Measurements from ENCODE around the gene PDCL2. TPM values are rescaled to one million over a fixed set of nuclear protein-coding genes. Genes with fewer than 3 reads are reported as not detected.

Gene PDCL2
- total and polyA plus RNA-seq, 9 of the 15 experiments (the other 6 are each of a cell fraction or from before 2014, with no cell fraction given), result 0.62 to 2.5 (median 1.2) TPM

DNA sequence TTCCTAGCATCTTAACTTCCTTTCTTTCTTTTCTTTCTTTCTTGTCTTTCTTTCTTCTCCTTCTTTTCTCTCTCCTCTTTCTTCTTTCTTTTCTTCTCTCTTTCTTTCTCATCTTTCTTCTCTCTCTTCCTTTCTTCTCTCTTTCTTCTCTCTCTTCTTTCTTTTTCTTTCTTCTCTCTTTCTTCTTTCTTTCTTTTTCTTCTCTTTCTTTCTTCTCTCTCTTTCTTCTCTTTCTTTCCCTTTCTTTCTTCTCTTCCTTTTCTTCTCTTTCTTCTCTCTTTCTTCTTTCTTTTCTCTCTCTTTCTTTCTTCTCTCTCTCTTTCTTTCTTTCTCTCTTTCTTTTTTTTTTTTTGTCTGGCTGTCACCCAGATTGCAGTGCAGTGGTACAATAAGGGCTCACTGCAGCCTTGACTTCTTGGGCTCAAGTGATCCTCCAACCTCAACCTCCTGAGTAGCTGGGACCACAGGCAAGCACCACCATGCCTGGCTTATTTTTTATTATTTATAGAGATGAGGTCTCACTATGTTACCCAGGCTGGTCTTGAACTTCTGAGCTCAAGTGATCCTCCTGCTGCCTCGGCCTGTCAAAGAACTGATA lies 26.6 kb upstream of the PDCL2 start (continued):
- peak; percentile 100 for TF ChIP-seq ZNF512 (tag; IDR thresholded peaks at IDR 0.05)
- TF ChIP-seq, protein P1, sequence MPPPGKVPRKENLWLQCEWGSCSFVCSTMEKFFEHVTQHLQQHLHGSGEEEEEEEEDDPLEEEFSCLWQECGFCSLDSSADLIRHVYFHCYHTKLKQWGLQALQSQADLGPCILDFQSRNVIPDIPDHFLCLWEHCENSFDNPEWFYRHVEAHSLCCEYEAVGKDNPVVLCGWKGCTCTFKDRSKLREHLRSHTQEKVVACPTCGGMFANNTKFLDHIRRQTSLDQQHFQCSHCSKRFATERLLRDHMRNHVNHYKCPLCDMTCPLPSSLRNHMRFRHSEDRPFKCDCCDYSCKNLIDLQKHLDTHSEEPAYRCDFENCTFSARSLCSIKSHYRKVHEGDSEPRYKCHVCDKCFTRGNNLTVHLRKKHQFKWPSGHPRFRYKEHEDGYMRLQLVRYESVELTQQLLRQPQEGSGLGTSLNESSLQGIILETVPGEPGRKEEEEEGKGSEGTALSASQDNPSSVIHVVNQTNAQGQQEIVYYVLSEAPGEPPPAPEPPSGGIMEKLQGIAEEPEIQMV (tag; conservative IDR thresholded peaks at IDR 0.05; ENCODE audit: low read depth), result peak; percentile 71
- TF ChIP-seq, protein P2, sequence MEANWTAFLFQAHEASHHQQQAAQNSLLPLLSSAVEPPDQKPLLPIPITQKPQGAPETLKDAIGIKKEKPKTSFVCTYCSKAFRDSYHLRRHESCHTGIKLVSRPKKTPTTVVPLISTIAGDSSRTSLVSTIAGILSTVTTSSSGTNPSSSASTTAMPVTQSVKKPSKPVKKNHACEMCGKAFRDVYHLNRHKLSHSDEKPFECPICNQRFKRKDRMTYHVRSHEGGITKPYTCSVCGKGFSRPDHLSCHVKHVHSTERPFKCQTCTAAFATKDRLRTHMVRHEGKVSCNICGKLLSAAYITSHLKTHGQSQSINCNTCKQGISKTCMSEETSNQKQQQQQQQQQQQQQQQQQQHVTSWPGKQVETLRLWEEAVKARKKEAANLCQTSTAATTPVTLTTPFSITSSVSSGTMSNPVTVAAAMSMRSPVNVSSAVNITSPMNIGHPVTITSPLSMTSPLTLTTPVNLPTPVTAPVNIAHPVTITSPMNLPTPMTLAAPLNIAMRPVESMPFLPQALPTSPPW (CRISPR knock-in tag; IDR thresholded peaks at IDR 0.05), result no peak
- TF ChIP-seq ZBTB5 (IDR thresholded peaks at IDR 0.05), result peak; percentile 58; the same call in 1 of the 2 replicates
- peak in 1 of 2 experiments; percentile 70; a peak in 1 of 4 replicates for TF ChIP-seq CSDE1 (IDR thresholded peaks at IDR 0.05)
- TF ChIP-seq, protein P3, sequence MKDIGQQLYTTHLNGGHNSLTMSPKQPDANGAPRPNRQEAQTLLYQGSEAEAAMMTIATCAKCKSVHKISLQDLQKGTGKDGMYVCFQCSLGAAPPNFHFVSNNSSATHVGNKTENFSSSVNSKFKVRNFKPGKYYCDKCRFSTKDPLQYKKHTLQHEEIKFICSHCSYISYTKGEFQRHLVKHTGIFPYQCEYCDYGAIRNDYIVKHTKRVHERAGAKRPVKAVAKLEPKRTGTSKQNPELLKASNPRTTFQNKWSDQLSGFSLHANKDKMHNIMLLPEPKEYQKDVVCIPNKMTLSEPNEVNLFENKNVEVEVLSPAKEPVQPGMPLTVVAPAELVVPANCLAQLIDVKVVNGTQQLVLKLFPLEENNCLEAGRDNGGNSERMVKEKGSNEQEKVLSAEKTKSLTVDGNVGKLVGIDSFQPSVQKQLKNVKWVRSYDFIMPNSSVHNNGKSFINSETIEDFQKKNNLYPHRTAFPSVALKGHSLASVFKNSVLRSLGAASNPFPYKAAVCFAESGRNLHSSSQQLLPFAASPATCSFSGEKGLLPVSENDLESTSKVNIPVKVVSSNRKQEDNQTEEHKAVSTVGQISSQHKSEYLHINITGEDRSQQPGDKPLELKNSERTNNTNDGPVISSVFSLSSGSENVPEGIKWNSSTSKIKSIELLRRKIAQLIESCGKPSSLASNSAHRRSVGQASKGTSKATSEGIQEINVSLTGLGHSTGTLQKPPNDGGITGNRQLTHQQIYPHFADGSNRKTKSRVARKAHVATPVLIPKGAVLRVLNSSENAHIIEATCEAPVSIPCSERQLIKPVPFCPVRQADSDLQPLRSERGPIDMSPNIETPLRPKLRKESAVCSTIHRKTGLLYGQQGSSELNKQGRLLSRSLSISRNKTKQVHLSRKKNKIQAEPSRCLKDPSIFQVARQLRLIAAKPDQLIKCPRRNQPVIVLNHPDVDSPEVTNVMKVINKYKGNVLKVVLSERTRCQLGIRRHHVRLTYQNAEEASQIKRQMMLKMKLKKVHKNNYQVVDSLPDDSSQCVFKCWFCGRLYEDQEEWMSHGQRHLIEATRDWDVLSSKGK (CRISPR knock-in tag; IDR thresholded peaks at IDR 0.05), result no peak
- TF ChIP-seq MIER1 (IDR thresholded peaks at IDR 0.05; ENCODE audit: low read depth), result 0 out of 2 replicates have a peak, but pooled peaks have one; percentile 67
- TF ChIP-seq SMARCE1 (IDR thresholded peaks at IDR 0.05), result peak; percentile 25; the same call in 1 of the 2 replicates
- TF ChIP-seq SMARCA5 (IDR thresholded peaks at IDR 0.05), result peak; percentile 57
- TF ChIP-seq NONO (IDR thresholded peaks at IDR 0.05; ENCODE audit: low read depth in 2 of 2, low read length in 1 of 2), result no peak
- TF ChIP-seq E2F6 (IDR thresholded peaks at IDR 0.05; ENCODE audit: borderline replicate concordance in 1 of 2, extremely low read depth in 1 of 2, insufficient read depth in 1 of 2, insufficient read length in 1 of 2, low read depth in 1 of 2, low read length in 1 of 2, poor library complexity in 1 of 2, severe bottlenecking in 1 of 2), result no peak
- 0 out of 2 replicates have a peak, but pooled peaks have one; percentile 49 for TF ChIP-seq NBN (IDR thresholded peaks at IDR 0.05; ENCODE audit: low read depth)
- peak; percentile 44 for TF ChIP-seq POLR2B (IDR thresholded peaks at IDR 0.05; ENCODE audit: low read depth, partially characterized antibody)
- TF ChIP-seq ZSCAN32 (CRISPR knock-in tag; IDR thresholded peaks at IDR 0.05), result no peak

Measured in K562 (cell line).